Measurements from ENCODE around the gene ANO7. TPM values are rescaled to one million over a fixed set of nuclear protein-coding genes. Genes with fewer than 3 reads are reported as not detected.

ANO7 gene
- polyA plus RNA-seq, 1 donor from 2014 or later: not detected

- Histone ChIP-seq H4K20me1 (ENCODE audit: insufficient read depth) (no peaks in the 10 kb centered on the region), H3K4me3 (ENCODE audit: low read length) (peak overlapping the region; percentile 58), H3K9me3 (ENCODE audit: low read length) (no peaks in the 10 kb centered on the region), H2AFZ (ENCODE audit: low read depth, low read length) (no peak overlapping the region), H3K79me2 (replicated peaks; ENCODE audit: insufficient read depth, low read length) (no peaks in the 10 kb centered on the region), H3K27ac (ENCODE audit: low read length) (no peak overlapping the region), H3K9ac (ENCODE audit: low read length) (no peak overlapping the region), H3K4me2 (ENCODE audit: low read length) (no peak overlapping the region), H3K36me3 (ENCODE audit: insufficient read depth, low read length) (no peaks in the 10 kb centered on the region), H3F3A (ENCODE audit: insufficient read depth, low read length, poor library complexity, severe bottlenecking) (no peaks in the 10 kb centered on the region), H3K27me3 (ENCODE audit: insufficient read depth, low read depth, low read length) (peaks cover 9% of the 10 kb centered on the region), H3K9me2 (ENCODE audit: insufficient read depth, low read length) (no peaks in the 10 kb centered on the region)
- no peak for TF ChIP-seq TAF1 (IDR thresholded peaks at IDR 0.05; ENCODE audit: low read depth)
- no peak for TF ChIP-seq EZH2 (IDR thresholded peaks at IDR 0.05; ENCODE audit: borderline replicate concordance, insufficient read depth, low read length, poor library complexity, severe bottlenecking)
- no peak for TF ChIP-seq MXI1 (conservative IDR thresholded peaks at IDR 0.05; ENCODE audit: poor library complexity, severe bottlenecking)
- no peak for TF ChIP-seq SMC3 (conservative IDR thresholded peaks at IDR 0.05; ENCODE audit: poor library complexity)
- TF ChIP-seq POLR2AphosphoS5 (IDR thresholded peaks at IDR 0.05): no peak
- no peak for TF ChIP-seq EP300 (conservative IDR thresholded peaks at IDR 0.05; ENCODE audit: poor library complexity, severe bottlenecking)
- no peak for TF ChIP-seq CTCF (IDR thresholded peaks at IDR 0.05; ENCODE audit: poor library complexity, severe bottlenecking)
Measured at GRCh38 chr2:241217320-241218031, 29.0 kb downstream of the ANO7 start.

GRCh38 chr2:241218131-241219029, 29.9 kb downstream of the ANO7 start:
- no peak overlapping the region for H3K27ac ChIP-seq (ENCODE audit: low read length)
- peak overlapping the region; percentile 58 for H3K4me3 ChIP-seq (ENCODE audit: low read length)
- H3K9ac ChIP-seq (ENCODE audit: low read length): no peak overlapping the region
- TF ChIP-seq CTCF (IDR thresholded peaks at IDR 0.05; ENCODE audit: poor library complexity, severe bottlenecking): peak; percentile 44
- TF ChIP-seq RAD21 (conservative IDR thresholded peaks at IDR 0.05): no peak
- H2AFZ ChIP-seq (ENCODE audit: low read depth, low read length): no peak overlapping the region
- no peaks in the 10 kb centered on the region for H3K36me3 ChIP-seq (ENCODE audit: insufficient read depth, low read length)
- H3F3A ChIP-seq (ENCODE audit: insufficient read depth, low read length, poor library complexity, severe bottlenecking): no peaks in the 10 kb centered on the region
- H3K9me2 ChIP-seq (ENCODE audit: insufficient read depth, low read length): no peaks in the 10 kb centered on the region
- H3K4me2 ChIP-seq (ENCODE audit: low read length): no peak overlapping the region
- H4K20me1 ChIP-seq (ENCODE audit: insufficient read depth): no peaks in the 10 kb centered on the region
- peaks cover 9% of the 10 kb centered on the region for H3K27me3 ChIP-seq (ENCODE audit: insufficient read depth, low read depth, low read length)
- no peaks in the 10 kb centered on the region for H3K79me2 ChIP-seq (replicated peaks; ENCODE audit: insufficient read depth, low read length)
- no peaks in the 10 kb centered on the region for H3K9me3 ChIP-seq (ENCODE audit: low read length)

All from neural cell (in vitro differentiated cells).